Measurements from ENCODE around the gene PSMB10.

DNA sequence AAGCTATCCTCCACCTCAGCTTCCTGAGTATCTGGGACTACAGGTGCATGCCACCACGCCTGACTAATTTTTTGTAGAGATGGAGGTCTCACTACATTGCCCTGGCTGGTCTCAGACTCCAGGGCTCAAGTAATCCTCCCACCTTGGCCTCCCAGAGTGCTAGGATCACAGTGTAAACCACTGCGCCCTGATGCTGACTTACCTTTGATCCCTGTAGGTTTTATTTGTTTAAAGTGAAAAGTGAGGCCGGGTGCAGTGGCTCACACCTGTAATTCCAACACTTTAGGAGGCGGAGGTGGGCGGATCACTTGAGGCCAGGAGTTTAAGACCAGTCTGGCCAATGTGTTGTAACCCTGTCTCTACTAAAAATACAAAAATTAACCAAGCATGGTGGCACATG, 34.9 kb downstream of the PSMB10 start:
- no peak for TF ChIP-seq EP300 (IDR thresholded peaks at IDR 0.05)
- no peak for TF ChIP-seq POLR2A (IDR thresholded peaks at IDR 0.05)
- TF ChIP-seq, protein P1, sequence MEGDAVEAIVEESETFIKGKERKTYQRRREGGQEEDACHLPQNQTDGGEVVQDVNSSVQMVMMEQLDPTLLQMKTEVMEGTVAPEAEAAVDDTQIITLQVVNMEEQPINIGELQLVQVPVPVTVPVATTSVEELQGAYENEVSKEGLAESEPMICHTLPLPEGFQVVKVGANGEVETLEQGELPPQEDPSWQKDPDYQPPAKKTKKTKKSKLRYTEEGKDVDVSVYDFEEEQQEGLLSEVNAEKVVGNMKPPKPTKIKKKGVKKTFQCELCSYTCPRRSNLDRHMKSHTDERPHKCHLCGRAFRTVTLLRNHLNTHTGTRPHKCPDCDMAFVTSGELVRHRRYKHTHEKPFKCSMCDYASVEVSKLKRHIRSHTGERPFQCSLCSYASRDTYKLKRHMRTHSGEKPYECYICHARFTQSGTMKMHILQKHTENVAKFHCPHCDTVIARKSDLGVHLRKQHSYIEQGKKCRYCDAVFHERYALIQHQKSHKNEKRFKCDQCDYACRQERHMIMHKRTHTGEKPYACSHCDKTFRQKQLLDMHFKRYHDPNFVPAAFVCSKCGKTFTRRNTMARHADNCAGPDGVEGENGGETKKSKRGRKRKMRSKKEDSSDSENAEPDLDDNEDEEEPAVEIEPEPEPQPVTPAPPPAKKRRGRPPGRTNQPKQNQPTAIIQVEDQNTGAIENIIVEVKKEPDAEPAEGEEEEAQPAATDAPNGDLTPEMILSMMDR (IDR thresholded peaks at IDR 0.05): no peak
- TF ChIP-seq POLR2AphosphoS5 (IDR thresholded peaks at IDR 0.05): no peak
